A673 (cell line): ENCODE data around the gene CFAP20DC.

Experiments
- EZH2 ChIP-seq: fragments of 200-600 bp; sonication (generic); IDR thresholded peaks from 2 replicates; pipeline ENCODE4 v1.6.1; 2017; ENCODE audit warnings: borderline replicate concordance, low read depth, mild to moderate bottlenecking, mixed read lengths, antibody characterized with exemption, low read length; ENCODE audit not compliant: poor library complexity, severe bottlenecking
- TF ChIP-seq, protein P1 (sequence below): fragments of 300-800, 200-600 bp; sonication (generic); conservative IDR thresholded peaks from 2 replicates; pipeline ENCODE4 v1.5.1; 2017; ENCODE audit warnings: low read depth, mild to moderate bottlenecking, antibody characterized with exemption, low read length, moderate library complexity, mixed read lengths

DNA sequence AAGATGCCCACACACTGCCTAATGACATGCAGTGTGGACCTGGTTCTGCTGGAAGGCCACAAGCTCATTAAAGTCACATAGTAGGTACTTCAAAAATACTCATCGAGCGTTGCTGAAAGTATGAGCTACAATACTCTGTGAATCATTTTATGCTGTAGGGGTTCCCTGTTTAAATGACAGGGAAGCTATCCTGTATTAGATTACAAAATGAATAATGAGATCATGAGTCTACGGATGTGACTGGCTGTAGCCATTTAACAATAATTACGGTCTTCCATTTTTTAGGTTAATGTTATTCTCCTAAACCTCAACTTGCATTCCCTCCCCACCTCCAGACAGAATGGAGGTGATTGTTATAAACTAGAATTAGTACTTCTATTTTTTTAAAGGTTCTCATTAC is 255.1 kb downstream of the CFAP20DC start:
- TF ChIP-seq, protein P1, sequence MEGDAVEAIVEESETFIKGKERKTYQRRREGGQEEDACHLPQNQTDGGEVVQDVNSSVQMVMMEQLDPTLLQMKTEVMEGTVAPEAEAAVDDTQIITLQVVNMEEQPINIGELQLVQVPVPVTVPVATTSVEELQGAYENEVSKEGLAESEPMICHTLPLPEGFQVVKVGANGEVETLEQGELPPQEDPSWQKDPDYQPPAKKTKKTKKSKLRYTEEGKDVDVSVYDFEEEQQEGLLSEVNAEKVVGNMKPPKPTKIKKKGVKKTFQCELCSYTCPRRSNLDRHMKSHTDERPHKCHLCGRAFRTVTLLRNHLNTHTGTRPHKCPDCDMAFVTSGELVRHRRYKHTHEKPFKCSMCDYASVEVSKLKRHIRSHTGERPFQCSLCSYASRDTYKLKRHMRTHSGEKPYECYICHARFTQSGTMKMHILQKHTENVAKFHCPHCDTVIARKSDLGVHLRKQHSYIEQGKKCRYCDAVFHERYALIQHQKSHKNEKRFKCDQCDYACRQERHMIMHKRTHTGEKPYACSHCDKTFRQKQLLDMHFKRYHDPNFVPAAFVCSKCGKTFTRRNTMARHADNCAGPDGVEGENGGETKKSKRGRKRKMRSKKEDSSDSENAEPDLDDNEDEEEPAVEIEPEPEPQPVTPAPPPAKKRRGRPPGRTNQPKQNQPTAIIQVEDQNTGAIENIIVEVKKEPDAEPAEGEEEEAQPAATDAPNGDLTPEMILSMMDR, result no peak
- TF ChIP-seq EZH2, result no peak
